OCI-LY7 (cell line): ENCODE data around the gene BHLHE40. TPM values are rescaled to one million over a fixed set of nuclear protein-coding genes. Genes with fewer than 3 reads are reported as not detected.
A peak's percentile ranks its signal among the peaks of the same experiment; 100 is the strongest.

Experiments
- BruUV-seq: library from RNA; stranded (reverse); fragments of 400-500 nt; replicated peaks from 2 replicates; lab custom pipeline; 2021; lab: Mats Ljungman, UMichigan
- CTCF ChIA-PET: fragments of 300-600 bp; sonication (Branson Sonifier 250); formaldehyde crosslinking; loops from one replicate; lab custom pipeline; 2022; ENCODE audit warnings: antibody characterized with exemption; ENCODE audit not compliant: unreplicated experiment; lab: Charles Lee
- POLR2A ChIA-PET: fragments of 300-600 bp; sonication (Branson Sonifier 250); formaldehyde crosslinking; loops from one replicate; lab custom pipeline; 2022; ENCODE audit warnings: antibody characterized with exemption; lab: Charles Lee
- DNase-seq: peaks from one replicate; pipeline ENCODE4 v3.0.0-alpha.2; 2015; ENCODE audit warnings: low spot score
- H2AFZ ChIP-seq: fragments of 200-600 bp; sonication (generic), shearing (Covaris generic); 2 replicates; pipeline ENCODE4 v1.6.1; 2014; ENCODE audit warnings: mild to moderate bottlenecking, antibody characterized with exemption, low read length, moderate library complexity
- H3K27ac ChIP-seq: fragments of 200-600 bp; sonication (generic); 2 replicates; pipeline ENCODE4 v1.5.1; 2014; ENCODE audit warnings: mixed run types, low read depth, mild to moderate bottlenecking, moderate library complexity, low read length, inconsistent platforms; ENCODE audit not compliant: poor library complexity, severe bottlenecking
- H3K36me3 ChIP-seq: fragments of 200-600 bp; sonication (generic); 2 replicates; pipeline ENCODE4 v1.6.1; 2014; ENCODE audit warnings: mild to moderate bottlenecking, antibody characterized with exemption, low read length, moderate library complexity, mixed read lengths; ENCODE audit not compliant: insufficient read depth
- H3K4me1 ChIP-seq: fragments of 200-600 bp; sonication (generic); 2 replicates; pipeline ENCODE4 v1.5.1; 2014; ENCODE audit warnings: mild to moderate bottlenecking, low read length; ENCODE audit not compliant: insufficient read depth, poor library complexity, severe bottlenecking
- H3K4me2 ChIP-seq: fragments of 200-600 bp; sonication (generic); 2 replicates; pipeline ENCODE4 v1.6.1; 2014; ENCODE audit warnings: mild to moderate bottlenecking, low read length
- H3K4me3 ChIP-seq: fragments of 200-600 bp; sonication (generic); 2 replicates; pipeline ENCODE4 v1.5.1; 2014; ENCODE audit warnings: mild to moderate bottlenecking, low read depth, low read length; ENCODE audit not compliant: poor library complexity, severe bottlenecking
- H3K79me2 ChIP-seq: fragments of 200-600 bp; sonication (generic); 2 replicates; pipeline ENCODE4 v1.6.1; 2016; ENCODE audit warnings: low read depth, mild to moderate bottlenecking, low read length, moderate library complexity, mixed read lengths; ENCODE audit not compliant: insufficient read depth
- H3K9me2 ChIP-seq: fragments of 200-600 bp; sonication (generic); 2 replicates; pipeline ENCODE4 v1.6.1; 2016; ENCODE audit warnings: mild to moderate bottlenecking, low read length, mixed read lengths; ENCODE audit not compliant: insufficient read depth
- H3K9me3 ChIP-seq: fragments of 200-600 bp; sonication (generic); 2 replicates; pipeline ENCODE4 v1.6.1; 2014; ENCODE audit warnings: mild to moderate bottlenecking, mixed run types, low read length, mixed read lengths
- H4K20me1 ChIP-seq: fragments of 200-600 bp; sonication (generic); 2 replicates; pipeline ENCODE4 v1.6.1; 2014; ENCODE audit warnings: mild to moderate bottlenecking, antibody characterized with exemption, low read length, moderate library complexity, mixed read lengths; ENCODE audit not compliant: insufficient read depth
- CTCF ChIP-seq: fragments of 200-600 bp; sonication (generic); conservative IDR thresholded peaks from 2 replicates; pipeline ENCODE4 v1.5.1; 2014; ENCODE audit warnings: mild to moderate bottlenecking, antibody characterized with exemption, low read length, moderate library complexity, mixed read lengths
- EZH2phosphoT487 ChIP-seq: fragments of 200-600 bp; sonication (generic); IDR thresholded peaks from 2 replicates; pipeline ENCODE4 v1.6.1; 2018; ENCODE audit warnings: low read depth, borderline replicate concordance, mild to moderate bottlenecking, mixed run types, antibody characterized with exemption, low read length, moderate library complexity, mixed read lengths
- intact Hi-C: fragments of 100-400 bp; cut with micrococcal nuclease; formaldehyde crosslinking; loops from one replicate; pipeline ENCODE4 v1.10.0; 2022; ENCODE audit not compliant: unreplicated experiment
- total RNA-seq, 2 experiments: library from RNA; depleted of rRNA in 1 of 2; stranded (reverse); fragments of >200 nt in 1 of 2; shearing (Covaris generic) in 1 of 2; gene quantifications; 2 replicates each; pipeline ENCODE4 v1.2.3, GENCODE V29; 2014 to 2022

BHLHE40 gene
- total RNA-seq, 2 experiments from 2014 or later, result 0.11 to 0.35 TPM

- no peaks in the 10 kb centered on the region for H4K20me1 ChIP-seq
- TF ChIP-seq CTCF (peak; percentile 66), EZH2phosphoT487 (no peak)
- no peaks in the 10 kb centered on the region for H3K36me3 ChIP-seq
- H3K4me1 ChIP-seq, result peaks cover 26% of the 10 kb centered on the region
- H2AFZ ChIP-seq, result no peak overlapping the region
- DNase-seq, result peak; percentile 27
- H3K79me2 ChIP-seq, result no peaks in the 10 kb centered on the region
- intact Hi-C loops, result loop anchor here (5.0 kb wide), 1 partner anchor 264 kb away; no protein-coding TSS in a partner anchor
- ChIA-PET CTCF (no interaction called here), POLR2A (interaction anchor here (1.1 kb wide), 1 partner anchor 22 kb away, joined by 3 read pairs; no protein-coding TSS in a partner anchor)
- H3K4me3 ChIP-seq, result no peak overlapping the region
- H3K9me3 ChIP-seq, result no peaks in the 10 kb centered on the region
- H3K9me2 ChIP-seq, result no peaks in the 10 kb centered on the region
- no peak overlapping the region for H3K27ac ChIP-seq
- no TSS peak for BruUV-seq
- no peak overlapping the region for H3K4me2 ChIP-seq
Observed at GRCh38 chr3:4976109-4976508, 3.1 kb upstream of the BHLHE40 start.

GRCh38 chr3:4977001-4977852, 2.0 kb upstream of the BHLHE40 start:
- no peaks in the 10 kb centered on the region for H4K20me1 ChIP-seq
- H3K79me2 ChIP-seq, result no peaks in the 10 kb centered on the region
- no peaks in the 10 kb centered on the region for H3K36me3 ChIP-seq
- ChIA-PET POLR2A (interaction anchor here (0.6 kb wide), 1 partner anchor 1917 kb away, joined by 3 read pairs; no protein-coding TSS in a partner anchor), CTCF (no interaction called here)
- no peak overlapping the region for H3K27ac ChIP-seq
- peaks cover 26% of the 10 kb centered on the region for H3K4me1 ChIP-seq
- peak overlapping the region; percentile 84 for H3K4me2 ChIP-seq
- H3K9me3 ChIP-seq, result no peaks in the 10 kb centered on the region
- H2AFZ ChIP-seq, result peak overlapping the region; percentile 55; the same call in 1 of the 2 replicates
- BruUV-seq, result no TSS peak
- no peaks in the 10 kb centered on the region for H3K9me2 ChIP-seq
- DNase-seq, result no peak
- H3K4me3 ChIP-seq, result peak overlapping the region; percentile 65
- intact Hi-C loops, result loop anchor here (5.0 kb wide), 1 partner anchor 265 kb away; no protein-coding TSS in a partner anchor
- no peak for TF ChIP-seq CTCF
- no peak for TF ChIP-seq EZH2phosphoT487

- no TSS peak for BruUV-seq
- Histone ChIP-seq H4K20me1 (no peaks in the 10 kb centered on the region), H3K4me2 (peak overlapping the region; percentile 84), H3K4me3 (peak overlapping the region; percentile 65), H3K9me2 (no peaks in the 10 kb centered on the region), H3K9me3 (no peaks in the 10 kb centered on the region), H3K36me3 (no peaks in the 10 kb centered on the region), H3K79me2 (no peaks in the 10 kb centered on the region), H3K27ac (no peak overlapping the region), H2AFZ (peak overlapping the region; percentile 55; the same call in 1 of the 2 replicates), H3K4me1 (peaks cover 26% of the 10 kb centered on the region)
- TF ChIP-seq EZH2phosphoT487, result 0 out of 2 replicates have a peak, but pooled peaks have one; percentile 39
- no peak for TF ChIP-seq CTCF
- intact Hi-C loops, result loop anchor here (5.0 kb wide), 1 partner anchor 266 kb away; no protein-coding TSS in a partner anchor
- CTCF ChIA-PET, result no interaction called here
- POLR2A ChIA-PET, result no interaction called here
- no peak for DNase-seq
Observed at GRCh38 chr3:4977853-4978203, 1.4 kb upstream of the BHLHE40 start.
